HG03280 (cell line): ENCODE data around the gene ZNF234.
"Not testable (repeated sequence)": the region's sequence is repeated elsewhere in the genome, so short reads cannot be mapped to it uniquely, and the experiment has no call there.

Source experiments
- ATAC-seq: cut with Tn5 transposase; IDR thresholded peaks from one replicate; pipeline ENCODE4 v1.9.1; 2021; ENCODE audit warnings: mild to moderate bottlenecking, moderate library complexity; ENCODE audit not compliant: unreplicated experiment

ZNF234 gene

DNA sequence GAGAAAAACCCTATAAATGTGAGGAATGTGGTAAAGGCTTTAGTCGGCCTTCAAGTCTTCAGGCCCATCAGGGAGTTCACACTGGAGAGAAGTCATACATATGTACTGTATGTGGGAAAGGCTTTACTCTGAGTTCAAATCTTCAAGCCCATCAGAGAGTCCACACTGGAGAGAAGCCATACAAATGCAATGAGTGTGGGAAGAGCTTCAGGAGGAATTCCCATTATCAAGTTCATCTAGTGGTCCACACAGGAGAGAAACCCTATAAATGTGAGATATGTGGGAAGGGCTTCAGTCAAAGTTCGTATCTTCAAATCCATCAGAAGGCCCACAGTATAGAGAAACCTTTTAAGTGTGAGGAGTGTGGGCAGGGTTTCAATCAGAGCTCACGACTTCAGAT lies 35.2 kb downstream of the ZNF234 start:
- ATAC-seq, result no peak

DNA sequence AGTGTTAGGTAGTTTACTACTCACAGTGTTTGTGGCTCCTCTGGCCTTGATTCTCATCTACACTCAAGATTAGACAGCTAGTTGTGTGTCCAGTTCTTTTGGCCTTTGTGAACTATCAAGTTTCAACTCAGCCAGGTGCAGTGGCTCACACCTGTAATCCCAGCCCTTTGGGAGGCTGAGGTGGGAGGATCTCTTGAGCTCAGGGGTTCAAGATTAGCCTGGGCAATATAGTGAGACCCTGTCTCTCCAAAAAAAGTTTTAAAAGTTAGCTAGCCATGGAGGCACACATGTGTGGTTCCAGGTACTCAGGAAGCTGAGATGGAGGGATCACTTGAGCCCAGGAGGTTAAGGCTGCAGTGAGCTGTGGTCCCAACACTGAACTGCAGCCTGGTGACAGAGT lies 39.6 kb downstream of the ZNF234 start:
- no peak for ATAC-seq

DNA sequence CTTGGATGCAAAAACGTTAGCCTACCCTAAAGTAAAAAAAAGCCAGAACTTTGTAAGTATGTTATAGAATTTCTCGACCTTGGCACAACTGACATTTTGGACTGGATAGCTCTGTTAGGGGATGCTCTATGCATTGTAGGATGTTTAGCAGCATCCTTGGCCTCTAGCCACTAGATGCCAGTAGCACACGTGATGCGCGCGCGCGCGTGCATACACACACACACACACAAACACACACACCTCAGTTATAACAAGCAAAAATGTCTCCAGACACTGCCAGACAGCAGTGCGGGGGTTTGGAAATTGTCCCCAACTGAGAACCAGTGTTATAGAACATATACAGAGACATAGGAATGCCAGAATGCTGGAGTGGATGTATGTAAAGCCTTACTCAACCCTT lies 40.8 kb downstream of the ZNF234 start:
- no peak for ATAC-seq

DNA sequence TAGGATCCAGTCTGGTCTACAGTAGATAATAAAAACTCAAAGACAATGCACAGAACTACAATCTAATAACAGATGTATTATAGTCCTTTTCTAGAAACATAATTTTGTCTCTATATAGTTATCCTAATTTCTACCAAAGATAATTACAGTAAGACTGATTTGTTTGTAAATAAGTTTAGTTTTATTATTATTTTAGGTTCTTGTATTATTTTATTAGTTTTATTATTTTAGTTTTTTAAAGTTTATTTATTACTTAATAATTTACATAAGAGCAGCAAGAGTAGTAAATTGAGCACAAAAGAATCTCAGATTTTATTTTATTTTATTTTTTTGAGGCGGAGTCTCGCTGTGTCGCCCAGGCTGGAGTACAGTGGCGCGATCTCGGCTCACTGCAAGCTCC lies 48.7 kb downstream of the ZNF234 start:
- no peak for ATAC-seq

DNA sequence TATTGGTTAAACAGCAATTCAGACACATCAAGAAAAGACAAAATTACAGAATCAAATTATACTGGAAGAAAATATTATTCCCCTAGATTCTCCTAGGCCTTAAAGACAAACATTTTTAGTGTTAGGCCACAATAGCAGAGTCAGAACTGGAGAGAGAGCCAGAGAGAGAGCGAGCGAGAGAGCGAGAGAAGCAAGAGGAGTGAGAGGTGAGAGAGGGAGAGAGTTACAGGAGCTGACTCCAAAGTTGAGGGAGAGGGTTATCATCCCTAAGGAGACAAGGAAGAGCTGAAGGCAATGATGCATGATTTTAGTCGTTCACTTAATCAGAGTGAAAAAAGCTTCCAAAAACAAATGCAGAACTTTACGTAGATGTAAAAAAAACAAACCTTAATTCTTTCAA lies 50.8 kb downstream of the ZNF234 start:
- no peak for ATAC-seq

GRCh38 chr19:44196772-44197171 lies 55.4 kb downstream of the ZNF234 start:
- no peak for ATAC-seq

DNA sequence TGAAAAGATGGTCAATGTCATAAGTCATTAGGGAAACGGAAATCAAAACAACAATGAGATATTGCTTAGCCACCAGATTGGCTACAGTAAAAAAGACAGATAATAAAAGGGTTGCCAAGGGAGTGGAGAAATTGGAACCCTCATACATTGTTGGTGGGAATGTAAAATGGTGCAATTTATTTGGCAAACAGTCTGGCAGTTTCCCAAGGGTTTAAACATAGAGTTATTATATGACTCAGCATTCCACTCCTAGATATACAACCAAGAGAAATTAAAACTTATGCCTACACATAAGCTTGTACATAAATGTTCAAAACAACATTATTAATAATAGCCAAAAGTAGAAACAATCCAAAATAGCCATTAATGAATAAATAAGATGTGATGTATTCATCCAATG lies 61.1 kb downstream of the ZNF234 start:
- no peak for ATAC-seq

GRCh38 chr19:44202974-44203373 lies 61.6 kb downstream of the ZNF234 start:
- ATAC-seq, result no peak

DNA sequence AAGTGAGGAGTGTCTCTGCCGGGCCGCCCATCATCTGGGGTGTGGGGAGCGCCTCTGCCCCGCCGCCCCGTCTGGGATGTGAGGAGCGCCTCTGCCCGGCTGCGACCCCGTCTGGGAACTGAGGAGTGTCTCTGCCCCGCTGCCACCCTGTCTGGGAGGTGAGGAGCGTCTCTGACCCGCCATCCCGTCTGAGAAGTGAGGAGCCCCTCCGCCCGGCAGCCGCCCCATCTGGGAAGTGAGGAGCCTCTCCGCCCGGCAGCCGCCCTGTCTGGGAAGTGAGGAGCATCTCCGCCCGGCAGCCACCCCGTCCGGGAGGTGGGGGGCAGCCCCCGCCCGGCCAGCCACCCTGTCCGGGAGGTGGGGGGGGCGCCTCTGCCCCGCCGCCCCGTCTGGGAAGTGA lies 62.5 kb downstream of the ZNF234 start:
- ATAC-seq, result not testable (repeated sequence)

DNA sequence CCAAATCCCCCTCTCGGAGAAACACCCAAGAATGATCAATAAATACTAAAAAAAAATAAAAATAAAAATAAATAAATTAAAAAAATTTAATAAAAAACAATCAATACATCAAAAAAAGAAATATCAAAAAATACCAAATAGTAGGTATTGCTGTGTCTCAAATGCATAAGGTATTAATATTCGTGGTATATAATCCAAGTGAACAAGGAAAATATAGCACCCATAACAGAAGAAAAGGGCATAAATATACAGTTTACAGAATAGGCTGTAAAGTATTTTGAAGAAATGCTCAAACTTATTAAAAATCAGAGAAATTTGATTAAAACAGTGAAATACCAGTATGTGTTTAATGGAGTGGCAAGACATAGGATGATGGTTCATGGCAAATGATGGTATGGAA lies 63.4 kb downstream of the ZNF234 start:
- ATAC-seq, result no peak

GRCh38 chr19:44207126-44207803 lies 65.9 kb downstream of the ZNF234 start:
- peak; percentile 92 for ATAC-seq
